SH-SY5Y (cell line): ENCODE measurements around the gene MYRIP.

Experiments used
- GATA2 ChIP-seq: IDR thresholded peaks from 2 replicates; pipeline ENCODE4 v1.6.1; 2011; ENCODE audit warnings: mild to moderate bottlenecking, low read depth, low read length
- GATA3 ChIP-seq: IDR thresholded peaks from 2 replicates; pipeline ENCODE4 v1.6.1; 2011; ENCODE audit warnings: low read depth, mild to moderate bottlenecking, low read length, moderate library complexity

DNA sequence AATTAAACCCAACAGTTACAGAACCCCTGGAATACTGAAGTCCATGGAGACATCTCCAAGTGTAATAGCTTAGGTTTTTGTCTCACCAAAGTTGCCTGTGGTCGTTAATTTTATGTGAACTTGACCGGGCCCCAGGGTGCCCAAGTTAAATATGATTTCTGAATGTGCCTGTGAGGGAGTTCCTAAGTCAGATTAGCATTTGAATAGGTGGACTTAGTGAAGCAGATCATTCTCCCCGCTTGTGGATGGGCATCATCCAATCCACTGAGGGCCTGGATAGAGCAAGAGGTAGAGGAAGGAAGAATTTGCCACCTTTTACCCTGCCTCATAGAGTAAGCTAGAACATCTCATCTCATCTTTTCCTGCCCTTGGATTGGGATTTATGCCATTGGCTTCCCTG, 203.0 kb downstream of the MYRIP start:
- TF ChIP-seq GATA2 (no peak), GATA3 (no peak)
